MM.1S (cell line): ENCODE results near the gene GAL3ST1.
"Not testable (repeated sequence)": the region's sequence is repeated elsewhere in the genome, so short reads cannot be mapped to it uniquely, and the experiment has no call there.

ENCODE experiments used
- DNase-seq: peaks from one replicate; pipeline ENCODE4 v3.0.0-alpha.2; 2015
- H2AFZ ChIP-seq: fragments of 300-600 bp; sonication (generic); 2 replicates; pipeline ENCODE4 v1.6.0; 2016; ENCODE audit warnings: antibody characterized with exemption, low read length
- H3F3A ChIP-seq: fragments of 300-600 bp; sonication (generic); 2 replicates; pipeline ENCODE4 v1.6.1; 2016; ENCODE audit warnings: mild to moderate bottlenecking, antibody characterized with exemption, low read length, moderate library complexity, mixed read lengths; ENCODE audit not compliant: insufficient read depth
- H3K27ac ChIP-seq: fragments of 300-600 bp; sonication (generic); 2 replicates; pipeline ENCODE4 v1.5.1; 2016; ENCODE audit warnings: mild to moderate bottlenecking, low read length
- H3K27me3 ChIP-seq: fragments of 300-600 bp; sonication (generic); replicated peaks from 2 replicates; pipeline ENCODE4 v1.6.0; 2016; ENCODE audit warnings: low read length; ENCODE audit not compliant: insufficient read depth
- H3K36me3 ChIP-seq: fragments of 300-600 bp; sonication (generic); replicated peaks from 2 replicates; pipeline ENCODE4 v1.6.1; 2016; ENCODE audit warnings: mild to moderate bottlenecking, low read length, mixed read lengths; ENCODE audit not compliant: insufficient read depth
- H3K4me1 ChIP-seq: fragments of 300-600 bp; sonication (generic); 2 replicates; pipeline ENCODE4 v1.6.1; 2016; ENCODE audit warnings: low read length, mixed read lengths
- H3K4me2 ChIP-seq: fragments of 300-600 bp; sonication (generic); 2 replicates; pipeline ENCODE4 v1.6.0; 2016; ENCODE audit warnings: low read depth, low read length
- H3K4me3 ChIP-seq: fragments of 300-600 bp; sonication (generic); 2 replicates; pipeline ENCODE4 v1.5.1; 2016; ENCODE audit warnings: low read length, mixed read lengths
- H3K79me2 ChIP-seq: fragments of 300-600 bp; sonication (generic); 2 replicates; pipeline ENCODE4 v1.6.1; 2016; ENCODE audit warnings: mixed run types, low read length, mixed read lengths
- H3K9ac ChIP-seq: fragments of 300-600 bp; sonication (generic); 2 replicates; pipeline ENCODE4 v1.6.1; 2016; ENCODE audit warnings: low read length, mixed read lengths
- H3K9me2 ChIP-seq: fragments of 300-600 bp; sonication (generic); replicated peaks from 2 replicates; pipeline ENCODE4 v1.6.1; 2016; ENCODE audit warnings: mild to moderate bottlenecking, low read length, mixed read lengths; ENCODE audit not compliant: insufficient read depth
- H3K9me3 ChIP-seq: fragments of 300-600 bp; sonication (generic); replicated peaks from 2 replicates; pipeline ENCODE4 v1.6.1; 2016; ENCODE audit warnings: mild to moderate bottlenecking, low read length, mixed read lengths; ENCODE audit not compliant: insufficient read depth
- H4K20me1 ChIP-seq: fragments of 300-600 bp; sonication (generic); 2 replicates; pipeline ENCODE4 v1.6.1; 2016; ENCODE audit warnings: mild to moderate bottlenecking, low read length, moderate library complexity, mixed read lengths; ENCODE audit not compliant: insufficient read depth
- EZH2 ChIP-seq: fragments of 300-600 bp; sonication (generic); optimal IDR thresholded peaks from 2 replicates; pipeline ENCODE3; 2017; ENCODE audit warnings: low read depth, mild to moderate bottlenecking, antibody characterized with exemption, low read length, mixed read lengths
- EZH2phosphoT487 ChIP-seq: fragments of 300-600 bp; sonication (generic); IDR thresholded peaks from 2 replicates; pipeline ENCODE4 v1.6.1; 2018; ENCODE audit warnings: antibody characterized with exemption, low read length
- TF ChIP-seq, protein P1 (sequence below): fragments of 300-600 bp; sonication (generic); IDR thresholded peaks from 2 replicates; pipeline ENCODE4 v1.5.1; 2016; ENCODE audit warnings: antibody characterized with exemption, low read length, mixed read lengths

The GAL3ST1 gene

DNA sequence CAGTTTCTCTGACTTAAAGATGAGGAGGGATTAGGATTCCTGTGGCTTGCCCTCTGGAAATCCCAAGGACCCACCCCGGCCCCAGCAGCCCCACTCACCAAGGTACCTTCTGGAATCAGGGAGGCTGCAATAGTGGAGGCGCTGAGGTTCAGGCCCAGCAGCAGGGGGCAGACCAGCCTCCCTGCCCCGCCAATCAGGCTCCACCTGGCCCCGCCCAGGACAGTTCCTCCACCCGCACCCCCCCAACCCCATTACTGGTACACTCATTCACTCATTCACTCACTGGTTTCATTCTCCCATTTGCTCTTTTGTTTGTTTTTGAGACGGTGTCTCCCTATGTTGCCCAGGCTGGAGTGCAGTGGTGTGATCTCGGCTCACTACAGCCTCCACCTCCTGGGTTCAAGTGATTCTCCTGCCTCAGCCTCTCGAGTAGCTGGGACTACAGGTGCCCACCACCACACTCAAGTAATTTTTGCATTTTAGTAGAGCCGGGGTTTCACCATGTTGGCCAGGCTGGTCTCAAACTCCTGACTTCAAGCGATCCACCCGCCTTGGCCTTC is 13.7 kb downstream of the GAL3ST1 start:
- H3K4me2 ChIP-seq, H3K4me3 ChIP-seq, H3K27ac ChIP-seq, H2AFZ ChIP-seq, H3F3A ChIP-seq, H3K4me1 ChIP-seq, H3K9me2 ChIP-seq, DNase-seq, H3K36me3 ChIP-seq, H3K9ac ChIP-seq, H4K20me1 ChIP-seq, H3K9me3 ChIP-seq, H3K27me3 ChIP-seq, H3K79me2 ChIP-seq: not testable (repeated sequence)
- TF ChIP-seq, protein P1, sequence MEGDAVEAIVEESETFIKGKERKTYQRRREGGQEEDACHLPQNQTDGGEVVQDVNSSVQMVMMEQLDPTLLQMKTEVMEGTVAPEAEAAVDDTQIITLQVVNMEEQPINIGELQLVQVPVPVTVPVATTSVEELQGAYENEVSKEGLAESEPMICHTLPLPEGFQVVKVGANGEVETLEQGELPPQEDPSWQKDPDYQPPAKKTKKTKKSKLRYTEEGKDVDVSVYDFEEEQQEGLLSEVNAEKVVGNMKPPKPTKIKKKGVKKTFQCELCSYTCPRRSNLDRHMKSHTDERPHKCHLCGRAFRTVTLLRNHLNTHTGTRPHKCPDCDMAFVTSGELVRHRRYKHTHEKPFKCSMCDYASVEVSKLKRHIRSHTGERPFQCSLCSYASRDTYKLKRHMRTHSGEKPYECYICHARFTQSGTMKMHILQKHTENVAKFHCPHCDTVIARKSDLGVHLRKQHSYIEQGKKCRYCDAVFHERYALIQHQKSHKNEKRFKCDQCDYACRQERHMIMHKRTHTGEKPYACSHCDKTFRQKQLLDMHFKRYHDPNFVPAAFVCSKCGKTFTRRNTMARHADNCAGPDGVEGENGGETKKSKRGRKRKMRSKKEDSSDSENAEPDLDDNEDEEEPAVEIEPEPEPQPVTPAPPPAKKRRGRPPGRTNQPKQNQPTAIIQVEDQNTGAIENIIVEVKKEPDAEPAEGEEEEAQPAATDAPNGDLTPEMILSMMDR = peak; percentile 19

DNA sequence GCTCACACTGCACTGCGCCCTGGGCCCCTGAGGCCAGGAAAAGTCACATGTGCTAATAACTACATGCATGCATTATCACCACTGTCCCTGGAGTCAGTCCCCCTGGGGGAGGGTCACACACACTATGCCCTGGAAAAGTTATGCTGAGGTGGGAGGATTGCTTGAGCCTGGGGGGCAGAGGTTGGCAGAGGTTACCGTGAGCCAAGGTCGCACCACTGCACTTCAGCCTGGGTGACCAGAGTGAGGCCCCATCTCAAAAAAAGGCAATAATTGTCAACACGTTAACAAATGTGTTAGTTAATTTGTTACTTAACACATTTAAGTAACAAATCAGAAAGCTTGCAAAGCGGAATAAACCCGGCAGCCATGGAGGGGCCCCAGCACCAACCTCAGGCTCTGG is 14.6 kb downstream of the GAL3ST1 start:
- H3K79me2 ChIP-seq = no peaks in the 10 kb centered on the region
- H2AFZ ChIP-seq = no peak overlapping the region
- no peaks in the 10 kb centered on the region for H3K9me2 ChIP-seq
- no peaks in the 10 kb centered on the region for H3K36me3 ChIP-seq
- no peak overlapping the region for H3K4me3 ChIP-seq
- no peak for DNase-seq
- no peaks in the 10 kb centered on the region for H3K4me1 ChIP-seq
- TF ChIP-seq EZH2 (no peak), EZH2phosphoT487 (no peak)
- TF ChIP-seq, protein P1 = no peak
- no peak overlapping the region for H3K9ac ChIP-seq
- no peaks in the 10 kb centered on the region for H3F3A ChIP-seq
- H3K4me2 ChIP-seq = no peak overlapping the region
- no peaks in the 10 kb centered on the region for H4K20me1 ChIP-seq
- no peaks in the 10 kb centered on the region for H3K27me3 ChIP-seq
- H3K9me3 ChIP-seq = no peaks in the 10 kb centered on the region
- H3K27ac ChIP-seq = no peak overlapping the region

DNA sequence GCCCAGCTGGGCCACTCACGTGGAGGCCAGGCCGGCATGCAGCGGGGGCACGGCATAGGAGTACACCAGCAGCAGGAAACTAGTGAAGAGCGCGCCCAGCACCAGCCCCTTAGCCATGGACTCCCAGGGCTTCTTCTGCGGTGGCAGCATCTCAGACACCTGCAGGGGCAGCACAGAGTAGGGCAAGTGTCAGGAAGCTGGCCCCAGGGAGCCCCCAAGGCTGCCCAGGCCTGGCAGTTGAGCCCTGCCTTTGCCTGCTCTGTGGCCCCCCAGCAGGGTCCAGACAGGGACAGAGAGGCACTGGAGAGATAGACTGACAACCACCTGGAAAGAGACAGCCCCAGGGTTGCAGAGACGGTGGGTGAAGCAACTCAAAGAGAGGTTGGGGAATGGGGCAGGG is 17.2 kb downstream of the GAL3ST1 start:
- TF ChIP-seq EZH2phosphoT487 (no peak), EZH2 (no peak)
- TF ChIP-seq, protein P1 = no peak
- no peak overlapping the region for H3K27ac ChIP-seq
- no peaks in the 10 kb centered on the region for H3K4me1 ChIP-seq
- H2AFZ ChIP-seq = no peak overlapping the region
- no peaks in the 10 kb centered on the region for H3K9me3 ChIP-seq
- H3K9ac ChIP-seq = no peak overlapping the region
- no peaks in the 10 kb centered on the region for H4K20me1 ChIP-seq
- H3K4me3 ChIP-seq = no peak overlapping the region
- no peaks in the 10 kb centered on the region for H3K27me3 ChIP-seq
- H3K4me2 ChIP-seq = no peak overlapping the region
- no peaks in the 10 kb centered on the region for H3F3A ChIP-seq
- H3K79me2 ChIP-seq = no peaks in the 10 kb centered on the region
- no peaks in the 10 kb centered on the region for H3K9me2 ChIP-seq
- no peak for DNase-seq
- no peaks in the 10 kb centered on the region for H3K36me3 ChIP-seq
